Gastroesophageal sphincter (tissue), 3 donors: ENCODE measurements around the gene AGBL5.

Experiments
- EP300 ChIP-seq: sonication (generic); formaldehyde crosslinking; IDR thresholded peaks from one replicate; pipeline ENCODE4 v1.6.1; 2017; ENCODE audit warnings: antibody characterized with exemption, mild to moderate bottlenecking
- POLR2A ChIP-seq, 2 donors: fragments of 450-650 bp; IDR thresholded peaks; one replicate each; pipeline ENCODE4 v1.6.1; 2017; ENCODE audit warnings: antibody characterized with exemption in 2 of 2, mild to moderate bottlenecking in 2 of 2, moderate library complexity in 1 of 2
- POLR2AphosphoS5 ChIP-seq: sonication (generic); formaldehyde crosslinking; IDR thresholded peaks from one replicate; pipeline ENCODE4 v1.6.1; 2017; ENCODE audit warnings: antibody characterized with exemption
- TF ChIP-seq, protein P1 (sequence below), 4 experiments: fragments of 200-600 bp in 2 of 4; fragments of 450-650 bp in 2 of 4; sonication (generic) in 1 of 4; IDR thresholded peaks; one replicate each; pipeline ENCODE4 v1.5.1; 2017 to 2019; ENCODE audit warnings: antibody characterized with exemption in 4 of 4, mild to moderate bottlenecking in 2 of 4, moderate library complexity in 2 of 4

DNA sequence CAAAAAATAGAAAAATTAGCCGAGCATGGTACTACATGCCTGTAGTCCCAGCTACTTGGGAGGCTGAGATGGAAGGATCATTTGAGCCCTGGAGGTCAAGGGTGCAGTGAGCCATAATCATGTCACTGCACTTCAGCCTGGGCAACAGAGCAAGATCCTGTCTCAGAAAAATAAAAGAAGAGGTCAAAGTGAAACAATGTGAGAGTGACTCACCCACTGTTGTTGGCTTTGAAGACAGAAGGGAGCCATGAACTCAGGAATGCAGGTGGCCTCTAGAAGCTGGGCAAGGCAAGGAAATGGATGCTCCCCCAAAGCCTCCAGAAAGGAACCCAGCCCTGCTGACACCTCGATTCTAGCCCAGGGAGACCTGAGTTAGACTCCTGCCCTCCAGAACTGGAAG lies 22.4 kb upstream of the AGBL5 start:
- TF ChIP-seq EP300 (no peak), POLR2AphosphoS5 (no peak), POLR2A (IDR thresholded peaks at IDR 0.05) (no peak)
- TF ChIP-seq, protein P1, sequence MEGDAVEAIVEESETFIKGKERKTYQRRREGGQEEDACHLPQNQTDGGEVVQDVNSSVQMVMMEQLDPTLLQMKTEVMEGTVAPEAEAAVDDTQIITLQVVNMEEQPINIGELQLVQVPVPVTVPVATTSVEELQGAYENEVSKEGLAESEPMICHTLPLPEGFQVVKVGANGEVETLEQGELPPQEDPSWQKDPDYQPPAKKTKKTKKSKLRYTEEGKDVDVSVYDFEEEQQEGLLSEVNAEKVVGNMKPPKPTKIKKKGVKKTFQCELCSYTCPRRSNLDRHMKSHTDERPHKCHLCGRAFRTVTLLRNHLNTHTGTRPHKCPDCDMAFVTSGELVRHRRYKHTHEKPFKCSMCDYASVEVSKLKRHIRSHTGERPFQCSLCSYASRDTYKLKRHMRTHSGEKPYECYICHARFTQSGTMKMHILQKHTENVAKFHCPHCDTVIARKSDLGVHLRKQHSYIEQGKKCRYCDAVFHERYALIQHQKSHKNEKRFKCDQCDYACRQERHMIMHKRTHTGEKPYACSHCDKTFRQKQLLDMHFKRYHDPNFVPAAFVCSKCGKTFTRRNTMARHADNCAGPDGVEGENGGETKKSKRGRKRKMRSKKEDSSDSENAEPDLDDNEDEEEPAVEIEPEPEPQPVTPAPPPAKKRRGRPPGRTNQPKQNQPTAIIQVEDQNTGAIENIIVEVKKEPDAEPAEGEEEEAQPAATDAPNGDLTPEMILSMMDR (IDR thresholded peaks at IDR 0.05): no peak
